HUDEP-2 (cell line): ENCODE data around the gene TBC1D22A.

Source experiments
- DNase-seq, 76 experiments: peaks; one replicate each; lab custom pipeline; 2025; ENCODE audit not compliant: unreplicated experiment in 76 of 76; lab: John Stamatoyannopoulos, UW

TBC1D22A gene

GRCh38 chr22:46752286-46752987, 10.0 kb upstream of the TBC1D22A start:
- DNase-seq: no peak

- no peak for DNase-seq
Measured at GRCh38 chr22:46752988-46753310, 9.5 kb upstream of the TBC1D22A start.

GRCh38 chr22:46753360-46753759, 9.1 kb upstream of the TBC1D22A start:
- DNase-seq: no peak

GRCh38 chr22:46753761-46754109, 8.7 kb upstream of the TBC1D22A start:
- no peak for DNase-seq

- peak in 67 of 76 experiments; percentile 25 to 86 (median 65) for DNase-seq
Measured at GRCh38 chr22:46754110-46754799, 8.2 kb upstream of the TBC1D22A start.

- DNase-seq: no peak
Measured at GRCh38 chr22:46754826-46755225, 7.6 kb upstream of the TBC1D22A start.

GRCh38 chr22:46755525-46755924, 6.9 kb upstream of the TBC1D22A start:
- no peak for DNase-seq

- DNase-seq: no peak
Measured at GRCh38 chr22:46756097-46756496, 6.4 kb upstream of the TBC1D22A start.

GRCh38 chr22:46757104-46757503, 5.3 kb upstream of the TBC1D22A start:
- DNase-seq: no peak

GRCh38 chr22:46758121-46758520, 4.3 kb upstream of the TBC1D22A start:
- no peak for DNase-seq

- peak in 31 of 76 experiments; percentile 5 to 54 (median 25) for DNase-seq
Measured at GRCh38 chr22:46758867-46759290, 3.6 kb upstream of the TBC1D22A start.

GRCh38 chr22:46761017-46761416, 1.4 kb upstream of the TBC1D22A start:
- peak in 1 of 76 experiments; percentile 3 for DNase-seq

- peak in 4 of 76 experiments; percentile 12 to 36 (median 22) for DNase-seq
Measured at GRCh38 chr22:46761539-46762237, 762 bp upstream of the TBC1D22A start.

GRCh38 chr22:46763051-46763705, 728 bp downstream of the TBC1D22A start:
- peak in 3 of 76 experiments; percentile 33 to 37 (median 33) for DNase-seq

GRCh38 chr22:46764140-46764680, 1.8 kb downstream of the TBC1D22A start:
- no peak for DNase-seq

- no peak for DNase-seq
Measured at GRCh38 chr22:46764779-46765485, 2.5 kb downstream of the TBC1D22A start.

GRCh38 chr22:46766611-46767010, 4.2 kb downstream of the TBC1D22A start:
- DNase-seq: no peak

GRCh38 chr22:46767249-46767985, 5.0 kb downstream of the TBC1D22A start:
- no peak for DNase-seq

GRCh38 chr22:46769191-46769675, 6.8 kb downstream of the TBC1D22A start:
- DNase-seq: no peak
